ENCODE results near the gene PRICKLE4. TPM values are rescaled to one million over a fixed set of nuclear protein-coding genes. Genes with fewer than 3 reads are reported as not detected.

The PRICKLE4 gene
- total and polyA plus RNA-seq, 2 of the 4 experiments (the other 2 are of a cell fraction), result 0.72 TPM; not detected in 1

DNA sequence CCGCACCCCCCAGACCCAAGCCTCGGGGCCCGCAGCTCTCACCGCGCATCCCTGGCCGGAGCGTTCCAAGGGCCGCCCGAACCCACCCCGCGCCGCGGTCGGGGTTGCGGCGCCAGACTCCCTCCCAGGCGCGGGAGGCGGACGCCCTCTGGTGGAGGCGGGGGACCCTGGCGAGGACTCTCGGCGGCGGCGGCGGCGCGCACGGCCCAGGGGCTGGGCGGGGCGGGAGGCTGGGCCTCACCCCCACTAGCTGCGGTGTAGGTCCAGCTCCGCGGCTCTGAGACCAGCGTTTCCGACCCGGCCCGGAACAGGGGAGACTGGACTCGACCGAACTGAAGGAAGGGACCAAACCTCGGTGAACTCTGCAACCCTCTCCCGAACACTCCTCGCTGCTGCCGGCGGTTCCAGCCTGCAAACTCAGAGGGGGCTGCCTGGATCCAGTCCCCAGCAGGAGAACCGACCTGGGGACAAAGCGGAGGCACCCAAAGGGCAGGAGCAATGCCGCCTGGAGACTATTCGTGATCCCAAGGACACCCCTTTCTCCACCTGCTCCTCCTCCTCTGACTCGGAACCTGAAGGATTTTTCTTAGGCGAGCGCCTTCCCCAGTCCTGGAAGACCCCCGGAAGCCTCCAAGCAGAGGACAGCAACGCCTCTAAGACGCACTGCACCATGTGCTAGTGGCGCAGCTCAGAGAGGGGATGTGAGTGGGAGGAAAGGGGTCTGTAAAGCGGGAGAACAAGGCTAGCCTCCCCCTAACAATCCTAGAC lies 6.1 kb downstream of the PRICKLE4 start:
- Histone ChIP-seq H2AK5ac (ENCODE audit: low read depth, low read length) (peak overlapping the region; percentile 87), H3K9me1 (ENCODE audit: insufficient read depth, low read length) (peaks cover 3% of the 10 kb centered on the region; the same call in 1 of the 2 replicates), H2AK9ac (replicated peaks; ENCODE audit: low read depth, low read length, poor library complexity) (peak overlapping the region; percentile 93), H2BK5ac (ENCODE audit: low read depth, low read length, poor library complexity, severe bottlenecking) (peak overlapping the region; percentile 93), H4K8ac (ENCODE audit: low read depth in 2 of 2, low read length in 2 of 2) (peak overlapping the region; percentile 94 to 97; a peak in 3 of 4 replicates), H4K20me1 (ENCODE audit: insufficient read depth, low read length) (no peaks in the 10 kb centered on the region), H4K5ac (ENCODE audit: low read depth, low read length) (peak overlapping the region; percentile 72), H3K14ac (replicated peaks; ENCODE audit: low read depth, low read length) (peak overlapping the region; percentile 73), H3K36me3 (ENCODE audit: control insufficient read depth, insufficient read depth, low read length) (peaks cover 10% of the 10 kb centered on the region), H3K27me3 (ENCODE audit: control insufficient read depth, insufficient read depth, low read length) (no peaks in the 10 kb centered on the region), H3K9ac (ENCODE audit: low read depth, low read length) (peak overlapping the region; percentile 88), H3K56ac (ENCODE audit: extremely low read depth, insufficient read depth, low read length) (peak overlapping the region; percentile 80), H3K4ac (ENCODE audit: low read depth, low read length) (peak overlapping the region; percentile 88), H2BK20ac (ENCODE audit: low read depth, low read length) (no peak overlapping the region), H3K4me3 (ENCODE audit: insufficient read depth, low read depth, low read length) (peak overlapping the region; percentile 97), H3K9me3 (ENCODE audit: control insufficient read depth, insufficient read depth, low read length) (no peaks in the 10 kb centered on the region), H3K79me1 (ENCODE audit: low read depth in 1 of 2, low read length in 2 of 2) (peaks cover 22 to 33% of the 10 kb centered on the region in 2 experiments), H2BK120ac (ENCODE audit: low read depth, low read length) (no peak overlapping the region), H3K4me1 (ENCODE audit: control insufficient read depth, insufficient read depth, low read length) (peaks cover 7% of the 10 kb centered on the region), H3K18ac (ENCODE audit: low read depth, low read length) (peak overlapping the region; percentile 38; the same call in 1 of the 2 replicates), H3K27ac (ENCODE audit: insufficient read depth, low read length) (peak overlapping the region; percentile 94), H3K4me2 (ENCODE audit: low read depth, low read length) (peak overlapping the region; percentile 93), H3K23ac (ENCODE audit: low read depth, low read length) (peak overlapping the region; percentile 98), H2AFZ (replicated peaks; ENCODE audit: low read length, poor library complexity) (peak overlapping the region; percentile 94), H4K91ac (ENCODE audit: insufficient read depth, low read depth, low read length) (peak overlapping the region; percentile 78), H2BK15ac (ENCODE audit: low read depth, low read length) (no peak overlapping the region)
- in situ Hi-C loops (cut with MboI; ENCODE audit: low sequenced_read_pairs), result loop anchor here (10.0 kb wide), 1 partner anchor 148 kb away; no protein-coding TSS in a partner anchor
- dilution Hi-C loops (cut with HindIII; ENCODE audit: low sequenced_read_pairs, unreplicated experiment), result no loop called here
- peak; percentile 61 for DNase-seq
- ChIA-PET POLR2A (ENCODE audit: unreplicated experiment) (interaction anchor here (1.0 kb wide), 1 partner anchor 264 kb away, joined by 3 read pairs; the partner anchor contains the start of gene TAF8), CTCF (interaction anchor here (0.5 to 2.9 kb wide), 12 partner anchors 16 to 260 kb away, joined by 3 to 9 read pairs (median 4); partner anchors contain the start of genes BYSL and MED20)
- no TSS peak for BruUV-seq (replicated peaks)
- WGBS, 2 experiments (ENCODE audit: extremely low coverage in 2 of 2, insufficient read length in 1 of 2), result 0% methylated on average over 24 of the region's 58 CpGs; no CpG with 5 or more reads in 1 of the 2 experiments
- intact Hi-C loops (cut with micrococcal nuclease), result loop anchor here (2.0 to 10.0 kb wide), 3 partner anchors 134 to 428 kb away; partner anchors contain the start of genes BYSL, MED20 and MRPS10
- TF ChIP-seq MAFK (IDR thresholded peaks at IDR 0.05; ENCODE audit: low read depth, low read length) (no peak), SMC3 (IDR thresholded peaks at IDR 0.05; ENCODE audit: low read depth, low read length) (peak; percentile 54), RAD21 (IDR thresholded peaks at IDR 0.05; ENCODE audit: low read length) (peak; percentile 66), MXI1 (IDR thresholded peaks at IDR 0.05; ENCODE audit: borderline replicate concordance, low read depth, low read length) (peak; percentile 18; the same call in 1 of the 2 replicates), CTCF (conservative IDR thresholded peaks at IDR 0.05; ENCODE audit: low read depth, low read length) (peak; percentile 88), MAZ (IDR thresholded peaks at IDR 0.05; ENCODE audit: borderline replicate concordance, low read depth, low read length) (peak; percentile 80; the same call in 1 of the 2 replicates)
- peak; percentile 91 for ATAC-seq (ENCODE audit: low read depth)
